Erythroblast (primary cell): ENCODE results near the gene C3orf22.

Experiments used
- GATA1 ChIP-seq: IDR thresholded peaks from 2 replicates; pipeline ENCODE4 v1.6.1; 2011; ENCODE audit warnings: low read depth, mild to moderate bottlenecking, control low read depth, low read length, moderate library complexity
- POLR2A ChIP-seq: IDR thresholded peaks from 2 replicates; pipeline ENCODE4 v1.6.1; 2011; ENCODE audit warnings: mild to moderate bottlenecking, low read length

DNA sequence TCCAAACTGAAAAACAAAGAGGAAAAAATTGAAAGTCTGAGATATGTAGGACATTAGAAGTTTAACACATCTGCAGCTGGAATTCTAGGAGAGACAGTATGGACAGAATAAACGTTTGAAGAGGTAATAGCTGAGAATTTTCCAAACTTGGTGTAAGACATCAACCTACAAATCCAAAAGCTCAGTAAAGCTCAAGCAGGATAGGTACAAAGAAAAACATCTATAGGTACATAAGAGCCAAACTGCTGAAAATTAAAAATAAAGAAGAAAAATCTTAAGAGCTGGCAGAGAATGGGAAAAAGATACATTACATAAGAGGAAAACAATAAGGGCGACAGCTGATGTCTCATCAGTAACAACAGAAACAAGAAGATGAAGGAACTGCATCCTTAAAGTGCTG lies 22.8 kb upstream of the C3orf22 start:
- TF ChIP-seq POLR2A, result no peak
- no peak for TF ChIP-seq GATA1
